ENCODE data around the gene CDH10.

CDH10 gene

GRCh38 chr5:24475101-24475500, 169.7 kb downstream of the CDH10 start:
- DNase-seq = no peak

- no peak for DNase-seq
Measured at GRCh38 chr5:24474685-24475084, 170.1 kb downstream of the CDH10 start.

- no peak for DNase-seq
Measured at GRCh38 chr5:24472518-24472917, 172.3 kb downstream of the CDH10 start.

- no peak for DNase-seq
Measured at GRCh38 chr5:24444414-24444813, 200.4 kb downstream of the CDH10 start.

GRCh38 chr5:24439465-24439864, 205.3 kb downstream of the CDH10 start:
- DNase-seq = no peak

Data from NCI-H187 (cell line).